Heart left ventricle (tissue), 16 donors: Measurements from ENCODE around the gene TTYH3. TPM values are rescaled to one million over a fixed set of nuclear protein-coding genes. Genes with fewer than 3 reads are reported as not detected.

Source experiments
- ATAC-seq, 4 donors: fragments of 200-7000 bp; cut with Tn5 transposase; one replicate each; pipeline ENCODE4 v1.9.1; 2020 to 2022; ENCODE audit warnings: moderate library complexity in 4 of 4, mild to moderate bottlenecking in 3 of 4, moderate number of reproducible peaks in 1 of 4
- DNase-seq, 5 donors: peaks; one replicate each; pipeline ENCODE4 v3.0.0-alpha.2; 2020
- H3K27ac ChIP-seq, 12 donors: fragments of 200-600 bp; sonication (generic) in 4 of 12; one replicate each; pipeline versions ENCODE4 v1.5.0 to v1.8.0; 2016 to 2022; ENCODE audit warnings: mild to moderate bottlenecking in 2 of 12
- H3K27me3 ChIP-seq, 9 donors: fragments of 200-600 bp; sonication (generic) in 2 of 9; one replicate each; pipeline versions ENCODE4 v1.5.1 to v1.8.0; 2016 to 2022; ENCODE audit warnings: mild to moderate bottlenecking in 3 of 9
- H3K36me3 ChIP-seq, 9 donors: fragments of 200-600 bp; sonication (generic) in 2 of 9; one replicate each; pipeline versions ENCODE4 v1.5.0 to v1.8.0; 2018 to 2022; ENCODE audit warnings: mild to moderate bottlenecking in 2 of 9
- H3K4me1 ChIP-seq, 12 donors: fragments of 200-600 bp; sonication (generic) in 4 of 12; one replicate each; pipeline versions ENCODE4 v1.5.0 to v1.8.0; 2016 to 2022; ENCODE audit warnings: mild to moderate bottlenecking in 3 of 12
- H3K4me3 ChIP-seq, 12 donors: fragments of 200-600 bp; sonication (generic) in 4 of 12; one replicate each; pipeline versions ENCODE4 v1.5.0 to v1.8.0; 2017 to 2022; ENCODE audit warnings: mild to moderate bottlenecking in 9 of 12, moderate library complexity in 4 of 12
- H3K9me3 ChIP-seq, 12 donors: fragments of 200-600 bp; sonication (generic) in 4 of 12; one replicate each; pipeline versions ENCODE4 v1.5.0 to v1.8.0; 2016 to 2022; ENCODE audit warnings: mild to moderate bottlenecking in 1 of 12
- POLR2A ChIP-seq, 2 donors: fragments of 450-650 bp; IDR thresholded peaks; one replicate each; pipeline ENCODE4 v1.6.1; 2017; ENCODE audit warnings: antibody characterized with exemption in 2 of 2, mild to moderate bottlenecking in 2 of 2, moderate library complexity in 2 of 2
- WGBS, 4 donors: extraction: QIAGEN DNeasy Blood & Tissue Kit in 2 of 4; methylation state at CpG; one replicate each; pipeline versions ENCODE4 v1.1.5 to v1.1.7; 2013 to 2018; 5-methylcytosine and 5-hydroxymethylcytosine counted together
- intact Hi-C, 10 donors: fragments of 100-400 bp; cut with DNase I; formaldehyde crosslinking; loops; one replicate each; pipeline versions ENCODE4 v1.11.1 to v1.14.2; 2022
- polyA plus RNA-seq, 2 donors: library from polyadenylated mRNA; stranded (reverse); fragments of 200-250 nt; gene quantifications; one replicate each; pipeline ENCODE4 v1.2.3, GENCODE V29; 2013
- total RNA-seq, 9 donors: library from RNA; depleted of rRNA in 2 of 9; stranded (reverse); fragments of >200 nt in 2 of 9; fragmentation: NEBNext Ultra II Directional in 3 of 9; extraction: Animal tissue kit (Norgen Biotek cat#: 25700) in 3 of 9; gene quantifications; one replicate each; pipeline versions ENCODE4 v1.1.0 to v1.2.4, GENCODE V29; 2016 to 2023
- TF ChIP-seq, protein P1 (sequence below), 12 donors: fragments of 200-600 bp; sonication (generic) in 4 of 12; IDR thresholded peaks; one replicate each; pipeline versions ENCODE4 v1.5.0 to v1.8.0; 2018 to 2022; ENCODE audit warnings: antibody characterized with exemption in 12 of 12, mild to moderate bottlenecking in 5 of 12
- donor health status: ischemic (EF 13 %, LVEDD 7.1; RV severe dilation, severe dysfunction).
- donor health status: healthy with polysubstance abuse.
- donor health status: DM: no; HTN: yes; CAD: no.
- donor health status: DM: no; HTN: no; CAD: no.
- donor health status: ischemic (EF 25% LVEDD 6.9; RV normal size, moderate dysfunction).
- donor health status: ischemic (EF 25% LVEDD 5.7; RV mildly dilated, moderate dysfunction).
- donor health status: healthy.
- donor health status: DM: yes; HTN: yes; CAD: no.
- donor health status: ischemic (EF 35%, LVEDD 5.7; RV mildly dilated, moderate dysfunction).
- donor health status: nonischemic (EF 11% LVEDD 7.7; RV severe dilation, severe dysfunction).
- donor health status: DM: yes; HTN: yes; CAD: no.
- donor health status: PGD.
- donor health status: ischemic (EF 29% LVEDD 5.4; RV normal size, mild dysfunction).
- donor health status: nonischemic (EF 23%, LVEDD 6.1; RV moderate dilation, normal function).

TTYH3 gene
- total and polyA plus RNA-seq, 11 donors: 5.7 to 104 (median 12.8) TPM

DNA sequence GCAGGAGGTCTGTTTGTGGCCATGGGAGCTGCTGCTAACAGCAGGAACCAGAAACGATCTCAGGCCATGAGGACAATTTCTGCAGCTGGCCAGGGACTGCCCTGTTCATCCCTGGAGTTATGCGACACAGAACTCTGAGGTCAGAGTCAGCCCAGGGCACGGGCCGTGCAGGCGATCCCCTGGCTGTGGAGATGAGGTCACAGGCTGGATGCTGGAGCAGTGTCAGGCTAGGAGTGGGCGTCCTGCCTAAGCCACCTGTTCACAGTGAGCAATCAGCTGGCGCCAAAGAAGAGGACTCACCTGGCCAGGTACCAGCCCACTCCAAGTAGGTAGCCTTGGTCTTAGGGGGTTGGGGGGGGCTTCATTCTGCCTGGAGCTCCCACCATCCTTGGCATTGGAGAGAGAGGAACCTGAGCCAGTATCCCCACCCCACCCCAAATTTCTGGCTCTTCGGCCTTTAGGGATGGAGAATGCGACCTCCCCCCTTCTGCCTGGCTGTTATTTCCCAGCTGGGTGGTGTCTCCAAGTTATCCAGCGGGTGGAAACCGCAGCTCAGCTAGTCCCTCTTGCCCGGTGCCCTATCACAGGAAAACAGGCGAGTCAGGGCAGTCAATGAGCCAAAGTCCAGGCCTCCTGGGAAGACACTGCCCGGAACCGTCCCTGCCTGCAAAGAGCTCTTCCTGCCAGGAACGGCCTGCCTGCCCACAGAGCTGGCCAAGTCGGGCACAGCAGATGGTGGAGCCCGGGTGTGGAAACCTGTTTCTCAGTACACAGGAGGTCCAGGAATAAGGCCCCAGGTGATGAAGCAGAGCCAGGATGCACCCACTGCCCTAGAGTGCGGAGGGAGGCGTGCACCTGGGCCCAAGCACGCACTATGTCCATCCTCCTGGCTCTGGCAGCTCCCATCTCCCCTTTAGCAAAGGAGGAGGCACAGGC lies 1.8 kb upstream of the TTYH3 start:
- peaks cover 0 to 52% (median 35%) of the 10 kb centered on the region in 12 donors for H3K4me1 ChIP-seq
- DNase-seq (peak in 1 of 5 donors; percentile 62), ATAC-seq (no peak)

DNA sequence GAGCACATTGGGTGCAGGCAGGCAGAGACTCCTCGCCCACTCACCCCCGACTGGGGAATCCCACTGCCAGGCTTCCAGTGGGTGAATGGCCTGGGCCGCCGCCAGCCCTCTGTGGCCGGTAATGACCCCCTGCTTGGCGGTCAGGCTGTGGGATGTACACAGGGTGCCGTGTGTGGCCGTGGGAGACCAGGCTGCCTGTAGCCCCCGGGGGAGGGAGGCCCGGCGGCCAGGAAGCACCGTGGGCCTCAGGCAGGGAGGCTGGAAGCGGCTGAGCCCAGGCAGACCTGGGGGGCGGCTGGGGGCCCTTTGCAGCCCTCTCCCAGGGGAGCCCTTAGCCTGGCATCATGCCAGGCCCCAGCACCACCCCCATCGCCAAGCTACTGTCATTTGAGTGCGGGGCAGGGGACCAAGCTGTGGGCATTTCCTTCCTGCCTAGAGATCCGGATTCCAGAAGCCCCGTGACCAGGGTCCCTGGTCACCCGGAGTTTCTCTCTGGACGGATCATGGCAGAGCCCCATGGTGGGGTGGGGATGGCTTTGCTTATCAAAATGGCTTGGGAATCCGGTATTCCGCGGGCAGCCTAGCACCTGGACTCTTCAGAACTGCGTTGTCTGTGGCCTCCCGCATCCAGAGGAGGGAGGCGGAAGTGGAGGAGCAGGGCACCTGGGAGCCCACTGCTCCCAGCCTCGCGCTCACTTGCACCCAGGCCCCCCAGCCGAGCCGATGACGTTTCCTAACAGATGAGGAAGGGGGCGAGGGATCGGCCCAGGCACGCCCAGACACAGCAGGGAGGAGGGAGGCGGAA lies 1.1 kb downstream of the TTYH3 start:
- Histone ChIP-seq H3K27me3 (no peaks in the 10 kb centered on the region), H3K9me3 (no peaks in the 10 kb centered on the region), H3K4me1 (peaks cover 3 to 68% (median 55%) of the 10 kb centered on the region in 12 donors), H3K36me3 (peaks cover 0 to 6% (median 0%) of the 10 kb centered on the region in 9 donors), H3K4me3 (peak overlapping the region; percentile 70 to 98 (median 90)), H3K27ac (peak overlapping the region; percentile 27 to 95 (median 84))
- peak; percentile 66 to 81 (median 73) for DNase-seq
- peak in 3 of 4 donors; percentile 2 to 13 (median 7) for ATAC-seq
- WGBS, 4 donors: 4 to 10% (median 8%) methylated on average over 24 to 35 of the region's 35 CpGs
- TF ChIP-seq, protein P1, sequence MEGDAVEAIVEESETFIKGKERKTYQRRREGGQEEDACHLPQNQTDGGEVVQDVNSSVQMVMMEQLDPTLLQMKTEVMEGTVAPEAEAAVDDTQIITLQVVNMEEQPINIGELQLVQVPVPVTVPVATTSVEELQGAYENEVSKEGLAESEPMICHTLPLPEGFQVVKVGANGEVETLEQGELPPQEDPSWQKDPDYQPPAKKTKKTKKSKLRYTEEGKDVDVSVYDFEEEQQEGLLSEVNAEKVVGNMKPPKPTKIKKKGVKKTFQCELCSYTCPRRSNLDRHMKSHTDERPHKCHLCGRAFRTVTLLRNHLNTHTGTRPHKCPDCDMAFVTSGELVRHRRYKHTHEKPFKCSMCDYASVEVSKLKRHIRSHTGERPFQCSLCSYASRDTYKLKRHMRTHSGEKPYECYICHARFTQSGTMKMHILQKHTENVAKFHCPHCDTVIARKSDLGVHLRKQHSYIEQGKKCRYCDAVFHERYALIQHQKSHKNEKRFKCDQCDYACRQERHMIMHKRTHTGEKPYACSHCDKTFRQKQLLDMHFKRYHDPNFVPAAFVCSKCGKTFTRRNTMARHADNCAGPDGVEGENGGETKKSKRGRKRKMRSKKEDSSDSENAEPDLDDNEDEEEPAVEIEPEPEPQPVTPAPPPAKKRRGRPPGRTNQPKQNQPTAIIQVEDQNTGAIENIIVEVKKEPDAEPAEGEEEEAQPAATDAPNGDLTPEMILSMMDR (IDR thresholded peaks at IDR 0.05): no peak
- no peak for TF ChIP-seq POLR2A (IDR thresholded peaks at IDR 0.05)
- intact Hi-C loops: loop anchor here in 3 of 10 donors (5.0 kb wide), 2 partner anchors 76 to 111 kb away; partner anchors contain the start of genes BRAT1 (in 2 of the 3) and IQCE (in 2 of the 3)

More for the DNA sequence above, 1.8 kb upstream of the TTYH3 start:
- intact Hi-C loops: loop anchor here in 3 of 10 donors (5.0 kb wide), 2 partner anchors 73 to 108 kb away; partner anchors contain the start of genes BRAT1 (in 2 of the 3) and IQCE (in 2 of the 3)
- Histone ChIP-seq H3K36me3 (no peaks in the 10 kb centered on the region), H3K9me3 (no peaks in the 10 kb centered on the region), H3K27me3 (no peaks in the 10 kb centered on the region), H3K27ac (no peak overlapping the region), H3K4me3 (no peak overlapping the region)
- TF ChIP-seq POLR2A (IDR thresholded peaks at IDR 0.05): no peak
- TF ChIP-seq, protein P1 (IDR thresholded peaks at IDR 0.05): no peak
- 67 to 76% (median 71%) methylated on average over 19 to 21 of the region's 21 CpGs for WGBS, 4 donors

DNA sequence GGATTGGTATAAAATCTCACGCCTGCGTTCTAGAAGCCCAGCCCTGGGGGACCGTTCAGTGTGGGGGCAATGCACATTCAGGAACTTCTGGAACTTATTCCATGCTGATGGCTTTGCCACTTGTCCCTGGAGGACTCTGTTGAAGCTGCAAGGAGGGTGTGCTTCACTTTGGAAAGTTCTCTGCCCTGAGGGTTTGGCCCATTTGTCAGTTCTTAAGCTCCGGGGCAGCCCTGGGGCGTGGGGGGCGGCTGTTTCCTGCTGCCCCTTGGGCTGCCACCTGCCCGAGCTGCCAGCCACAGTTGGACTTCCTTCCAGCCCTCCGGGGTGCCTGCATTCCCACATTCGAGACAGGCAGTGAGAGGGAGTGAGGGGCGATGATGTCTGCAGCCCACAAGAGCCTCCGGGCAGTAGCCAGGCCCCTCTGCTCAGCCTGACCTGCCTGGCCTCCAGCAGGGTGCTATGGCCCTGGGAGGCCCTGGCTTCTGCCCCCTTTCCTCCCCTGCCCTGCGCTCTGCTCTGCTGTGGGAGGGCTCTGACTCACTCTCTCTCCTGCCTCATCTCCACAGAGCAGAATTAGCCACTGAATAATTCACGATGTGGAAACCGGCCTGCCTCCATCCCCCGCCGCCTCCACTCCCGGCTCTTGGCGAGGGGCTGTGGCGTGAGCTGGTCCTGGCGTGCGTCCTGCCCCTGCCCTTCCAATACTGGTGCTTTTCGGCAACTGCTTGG lies 1.9 kb downstream of the TTYH3 start:
- Histone ChIP-seq H3K4me1 (peaks cover 3 to 76% (median 63%) of the 10 kb centered on the region in 12 donors), H3K4me3 (peak overlapping the region; percentile 70 to 98 (median 90)), H3K36me3 (peaks cover 0 to 6% (median 0%) of the 10 kb centered on the region in 9 donors), H3K27me3 (no peaks in the 10 kb centered on the region), H3K27ac (peak overlapping the region in 11 of 12 donors; percentile 64 to 95 (median 84)), H3K9me3 (no peaks in the 10 kb centered on the region)
- 44 to 60% (median 47%) methylated on average over 13 to 22 of the region's 22 CpGs for WGBS, 4 donors
- intact Hi-C loops: loop anchor here in 3 of 10 donors (5.0 kb wide), 2 partner anchors 76 to 111 kb away; partner anchors contain the start of genes BRAT1 (in 2 of the 3) and IQCE (in 2 of the 3)
- peak in 2 of 4 donors; percentile 17 to 37 for ATAC-seq
- peak in 3 of 5 donors; percentile 25 to 73 (median 63) for DNase-seq
- TF ChIP-seq POLR2A (IDR thresholded peaks at IDR 0.05): no peak
- TF ChIP-seq, protein P1 (IDR thresholded peaks at IDR 0.05): no peak
